Endothelial cell of umbilical vein (primary cell): Measurements from ENCODE around the gene VPS16. TPM values are rescaled to one million over a fixed set of nuclear protein-coding genes. Genes with fewer than 3 reads are reported as not detected.

Experiments
- BruUV-seq: library from RNA; stranded (reverse); fragments of 400-500 nt; replicated peaks from 2 replicates; lab custom pipeline; 2021; lab: Mats Ljungman, UMichigan
- CTCF ChIA-PET: fragments of 300-600, 350-600 bp; sonication (Branson Sonifier 250); formaldehyde crosslinking; loops from one replicate; lab custom pipeline; 2021; ENCODE audit warnings: antibody characterized with exemption, inconsistent platforms; lab: Charles Lee
- POLR2A ChIA-PET: fragments of 300-600, 350-600 bp; sonication (Branson Sonifier 250); formaldehyde crosslinking; loops from one replicate; lab custom pipeline; 2021; ENCODE audit warnings: antibody characterized with exemption, inconsistent platforms; lab: Charles Lee
- DNase-seq: peaks from one replicate; pipeline ENCODE4 v3.0.0-alpha.2; 2011; ENCODE audit warnings: low read depth, low spot score
- FAIRE-seq: peaks from 2 replicates; lab custom pipeline; 2011; peaks lifted over from hg19 to GRCh38; lab: Jason Lieb, UNC
- H2AFZ ChIP-seq: 2 replicates; pipeline ENCODE4 v1.6.0; 2012; ENCODE audit warnings: low read depth, low read length, control low read depth, inconsistent platforms
- H3K27ac ChIP-seq: 2 replicates; pipeline ENCODE4 v1.5.1; 2011; ENCODE audit warnings: low read depth, mild to moderate bottlenecking, control low read depth, low read length, moderate library complexity; ENCODE audit not compliant: insufficient read depth
- H3K27me3 ChIP-seq, 2 experiments: 2 replicates each; pipeline versions ENCODE4 v1.6.0 to v1.6.1; 2011; ENCODE audit warnings: low read length in 2 of 2, mixed read lengths in 1 of 2; ENCODE audit not compliant: control insufficient read depth in 2 of 2, insufficient read depth in 2 of 2
- H3K36me3 ChIP-seq, 2 experiments: 2 replicates in 1 of 2; 3 replicates in 1 of 2; pipeline ENCODE4 v1.5.1; 2011; ENCODE audit warnings: low read length in 2 of 2, mild to moderate bottlenecking in 1 of 2, moderate library complexity in 1 of 2; ENCODE audit not compliant: control insufficient read depth in 2 of 2, insufficient read depth in 2 of 2; ENCODE audit errors: extremely low read depth in 1 of 2
- H3K4me1 ChIP-seq: 3 replicates; pipeline ENCODE4 v1.5.1; 2011; ENCODE audit warnings: mild to moderate bottlenecking, low read length; ENCODE audit not compliant: control insufficient read depth, insufficient read depth; ENCODE audit errors: extremely low read depth
- H3K4me2 ChIP-seq: 2 replicates; pipeline ENCODE4 v1.6.1; 2011; ENCODE audit warnings: low read length, control low read depth, mixed read lengths; ENCODE audit not compliant: insufficient read depth
- H3K4me3 ChIP-seq, 3 experiments: fragments of 200-600 bp in 1 of 3; sonication (generic), shearing (Covaris generic) in 1 of 3; replicated peaks in 1 of 3; 2 replicates each; pipeline ENCODE4 v1.5.1; 2011 to 2016; ENCODE audit warnings: control low read depth in 3 of 3, low read length in 3 of 3, mild to moderate bottlenecking in 2 of 3, inconsistent platforms in 1 of 3, low read depth in 1 of 3, moderate library complexity in 1 of 3; ENCODE audit not compliant: insufficient read depth in 1 of 3
- H3K79me2 ChIP-seq: 2 replicates; pipeline ENCODE4 v1.6.0; 2012; ENCODE audit warnings: low read length, inconsistent platforms; ENCODE audit not compliant: control insufficient read depth, insufficient read depth
- H3K9ac ChIP-seq: replicated peaks from 2 replicates; pipeline ENCODE3; 2011; ENCODE audit warnings: low read length, control low read depth; ENCODE audit not compliant: insufficient read depth; ENCODE audit errors: extremely low read depth
- H3K9me1 ChIP-seq: replicated peaks from 3 replicates; pipeline ENCODE4 v1.6.0; 2011; ENCODE audit warnings: mild to moderate bottlenecking, low read length; ENCODE audit not compliant: control insufficient read depth, insufficient read depth; ENCODE audit errors: extremely low read depth
- H3K9me3 ChIP-seq: replicated peaks from 2 replicates; pipeline ENCODE4 v1.5.1; 2012; ENCODE audit warnings: low read length, inconsistent platforms; ENCODE audit not compliant: control insufficient read depth, insufficient read depth
- H4K20me1 ChIP-seq: replicated peaks from 2 replicates; pipeline ENCODE3; 2011; ENCODE audit warnings: mild to moderate bottlenecking, low read length; ENCODE audit not compliant: control insufficient read depth, insufficient read depth; ENCODE audit errors: extremely low read depth
- CTCF ChIP-seq, 2 donors: IDR thresholded peaks; 1 replicate in 1 of 2; 2 replicates in 1 of 2; pipeline ENCODE4 v1.5.1; 2011; ENCODE audit warnings: low read length in 2 of 2, mild to moderate bottlenecking in 2 of 2, moderate library complexity in 2 of 2, control low read depth in 1 of 2, inconsistent platforms in 1 of 2, low read depth in 1 of 2; ENCODE audit not compliant: insufficient read depth in 1 of 2; ENCODE audit errors: extremely low read depth in 1 of 2
- EZH2 ChIP-seq: IDR thresholded peaks from 2 replicates; pipeline ENCODE4 v1.6.1; 2012; ENCODE audit warnings: borderline replicate concordance, low read depth, mild to moderate bottlenecking, moderate library complexity, low read length, inconsistent platforms; ENCODE audit not compliant: severe bottlenecking
- FOS ChIP-seq: IDR thresholded peaks from 2 replicates; pipeline ENCODE4 v1.6.1; 2011; ENCODE audit warnings: mild to moderate bottlenecking, low read length, moderate library complexity, borderline replicate concordance; ENCODE audit not compliant: insufficient read depth
- GATA2 ChIP-seq: IDR thresholded peaks from 2 replicates; pipeline ENCODE4 v1.7.0; 2011; ENCODE audit warnings: low read depth, mild to moderate bottlenecking, moderate library complexity, mixed read lengths, low read length; ENCODE audit not compliant: insufficient read length, insufficient read depth
- JUN ChIP-seq: IDR thresholded peaks from 2 replicates; pipeline ENCODE4 v1.6.1; 2011; ENCODE audit warnings: borderline replicate concordance, low read depth; ENCODE audit not compliant: insufficient read length, insufficient read depth
- MAX ChIP-seq: IDR thresholded peaks from 2 replicates; pipeline ENCODE4 v1.6.1; 2011; ENCODE audit not compliant: insufficient read depth, insufficient read length
- MYC ChIP-seq: IDR thresholded peaks from one replicate; pipeline ENCODE4 v1.6.1; 2011; ENCODE audit warnings: mild to moderate bottlenecking, low read depth, low read length
- POLR2A ChIP-seq: IDR thresholded peaks from 2 replicates; pipeline ENCODE4 v1.6.1; 2012; ENCODE audit warnings: low read depth, mild to moderate bottlenecking, control low read depth, low read length
- POLR2AphosphoS5 ChIP-seq: IDR thresholded peaks from 2 replicates; pipeline ENCODE4 v1.6.1; 2012; ENCODE audit warnings: low read depth, mild to moderate bottlenecking, control low read depth, low read length, moderate library complexity; ENCODE audit not compliant: insufficient read depth
- dilution Hi-C: fragments of 300-500 bp; cut with MboI; formaldehyde crosslinking; loops from one replicate; pipeline ENCODE4 v1.15.0; 2019; ENCODE audit warnings: low sequenced_read_pairs; ENCODE audit not compliant: extremely low pct_ligation_motif_present
- intact Hi-C: fragments of 100-400 bp; cut with micrococcal nuclease; formaldehyde crosslinking; loops from one replicate; pipeline ENCODE4 v1.10.0; 2022
- polyA plus RNA-seq, 4 experiments: library from polyadenylated mRNA; depleted of rRNA in 3 of 4; stranded (reverse) in 3 of 4; unstranded in 1 of 4; fragments of >200 nt; gene quantifications; 2 replicates each; pipeline versions ENCODE4 v1.2.1 to v1.2.3, GENCODE V29; 2011 to 2012; ENCODE audit warnings: missing spikeins in 1 of 4
- total RNA-seq: library from RNA; stranded (reverse); gene quantifications from 2 replicates; pipeline ENCODE4 v1.2.3, GENCODE V29; 2021

Gene VPS16
- total and polyA plus RNA-seq, 2 donors (not counting 3 experiments of a cell fraction or from before 2014, with no cell fraction given): 37.6 to 42.3 TPM

GRCh38 chr20:2871661-2872458 lies 31.3 kb downstream of the VPS16 start:
- dilution Hi-C loops: no loop called here
- Histone ChIP-seq H3K4me3 (peak overlapping the region; percentile 17 to 64 (median 55)), H3K27ac (peak overlapping the region; percentile 4), H3K27me3 (no peaks in the 10 kb centered on the region), H3K36me3 (no peaks in the 10 kb centered on the region), H3K4me1 (peaks cover 35% of the 10 kb centered on the region), H2AFZ (peak overlapping the region; percentile 86), H3K9ac (peak overlapping the region; percentile 35), H3K9me1 (no peaks in the 10 kb centered on the region), H3K79me2 (peaks cover 31% of the 10 kb centered on the region), H3K9me3 (no peaks in the 10 kb centered on the region), H4K20me1 (no peaks in the 10 kb centered on the region), H3K4me2 (peak overlapping the region; percentile 69)
- intact Hi-C loops: loop anchor here (2.0 to 5.0 kb wide), 5 partner anchors 31 to 175 kb away; partner anchors contain the start of genes MRPS26, PCED1A and VPS16
- BruUV-seq: no TSS peak
- POLR2A ChIA-PET: interaction anchor here (0.6 to 0.7 kb wide), 2 partner anchors 33 to 343 kb away, joined by 4 read pairs; no protein-coding TSS in a partner anchor
- DNase-seq (no peak), FAIRE-seq (peak; percentile 21)
- CTCF ChIA-PET: interaction anchor here (1.3 kb wide), 1 partner anchor 20 kb away, joined by 4 read pairs; no protein-coding TSS in a partner anchor
- TF ChIP-seq JUN: no peak
- TF ChIP-seq GATA2: no peak
- TF ChIP-seq MYC: no peak
- TF ChIP-seq POLR2A: no peak
- no peak for TF ChIP-seq FOS
- TF ChIP-seq EZH2: no peak
- no peak for TF ChIP-seq CTCF (IDR thresholded peaks at IDR 0.05; ENCODE audit: extremely low read depth in 1 of 2, insufficient read depth in 1 of 2, low read depth in 1 of 2, low read length in 2 of 2)
- TF ChIP-seq MAX: no peak
- no peak for TF ChIP-seq POLR2AphosphoS5
